Liver (tissue), 3 donors: ENCODE results near the gene UBL4B.

ENCODE experiments used
- CTCF ChIP-seq: fragments of 150-350 bp; IDR thresholded peaks from 2 replicates; pipeline ENCODE4 v1.5.1; 2017; ENCODE audit warnings: improper control_type of control experiment, low read depth, low read length; ENCODE audit not compliant: missing input control
- MAX ChIP-seq: IDR thresholded peaks from 2 replicates; pipeline ENCODE4 v1.6.1; 2016; ENCODE audit warnings: antibody characterized with exemption
- RAD21 ChIP-seq, 2 donors: IDR thresholded peaks; 2 replicates each; pipeline ENCODE4 v1.6.1; 2016; ENCODE audit warnings: antibody characterized with exemption in 2 of 2, mild to moderate bottlenecking in 2 of 2
- RXRA ChIP-seq, 2 donors: IDR thresholded peaks; 2 replicates each; pipeline ENCODE4 v1.6.1; 2017 to 2018; ENCODE audit warnings: antibody characterized with exemption in 2 of 2, mild to moderate bottlenecking in 1 of 2
- SP1 ChIP-seq: IDR thresholded peaks from 2 replicates; pipeline ENCODE4 v1.6.1; 2018; ENCODE audit warnings: antibody characterized with exemption, mild to moderate bottlenecking
- TAF1 ChIP-seq: conservative IDR thresholded peaks from 2 replicates; pipeline ENCODE4 v1.6.1; 2016; ENCODE audit warnings: antibody characterized with exemption, mild to moderate bottlenecking
- donor health status: healthy.
- donor health status: healthy.

- TF ChIP-seq CTCF (no peak), RXRA (IDR thresholded peaks at IDR 0.05) (no peak), TAF1 (no peak), MAX (no peak), RAD21 (IDR thresholded peaks at IDR 0.05) (no peak), SP1 (no peak)
Observed at GRCh38 chr1:110112143-110112542, at the start of gene UBL4B.
